NCI-H345 treated with DMSO at 0.1 percent for 48 hours (cell line): Measurements from ENCODE around the gene RTN4RL2.

Source experiments
- DNase-seq: peaks from one replicate; lab custom pipeline; 2025; ENCODE audit not compliant: unreplicated experiment; lab: John Stamatoyannopoulos, UW

RTN4RL2 gene

GRCh38 chr11:57460022-57460757 lies at the start of gene RTN4RL2:
Gene RTN4RL2 (plus strand): TSS chr11:57460528. CDS start chr11:57460866, 338 bp downstream.
- no peak for DNase-seq

- DNase-seq, result no peak
Measured at GRCh38 chr11:57413681-57414080, 46.6 kb upstream of the RTN4RL2 start.

GRCh38 chr11:57414612-57415212 lies 45.6 kb upstream of the RTN4RL2 start:
- no peak for DNase-seq

GRCh38 chr11:57416436-57416835 lies 43.9 kb upstream of the RTN4RL2 start:
- no peak for DNase-seq

- no peak for DNase-seq
Measured at GRCh38 chr11:57417056-57417455, 43.3 kb upstream of the RTN4RL2 start.

GRCh38 chr11:57418131-57418530 lies 42.2 kb upstream of the RTN4RL2 start:
- DNase-seq, result no peak

GRCh38 chr11:57419146-57419545 lies 41.2 kb upstream of the RTN4RL2 start:
- no peak for DNase-seq

- no peak for DNase-seq
Measured at GRCh38 chr11:57421066-57421465, 39.3 kb upstream of the RTN4RL2 start.

- no peak for DNase-seq
Measured at GRCh38 chr11:57421805-57422204, 38.5 kb upstream of the RTN4RL2 start.

- no peak for DNase-seq
Measured at GRCh38 chr11:57422669-57423068, 37.7 kb upstream of the RTN4RL2 start.

GRCh38 chr11:57424137-57424791 lies 36.1 kb upstream of the RTN4RL2 start:
- DNase-seq, result no peak

- peak; percentile 7 for DNase-seq
Measured at GRCh38 chr11:57424792-57425564, 35.4 kb upstream of the RTN4RL2 start.

GRCh38 chr11:57425565-57426438 lies 34.5 kb upstream of the RTN4RL2 start:
- no peak for DNase-seq

GRCh38 chr11:57426439-57426928 lies 33.8 kb upstream of the RTN4RL2 start:
- DNase-seq, result no peak

GRCh38 chr11:57426929-57427726 lies 33.2 kb upstream of the RTN4RL2 start, which contains the start of gene SLC43A3:
Gene SLC43A3 (minus strand): TSS chr11:57427121. CDS start chr11:57426172, 949 bp downstream.
- DNase-seq, result no peak

- no peak for DNase-seq
Measured at GRCh38 chr11:57427727-57428082, 32.6 kb upstream of the RTN4RL2 start.

- no peak for DNase-seq
Measured at GRCh38 chr11:57428643-57429042, 31.7 kb upstream of the RTN4RL2 start.

GRCh38 chr11:57429946-57430345 lies 30.4 kb upstream of the RTN4RL2 start:
- DNase-seq, result no peak

GRCh38 chr11:57430952-57431351 lies 29.4 kb upstream of the RTN4RL2 start:
- no peak for DNase-seq
